Fibroblast of the aortic adventitia (primary cell): ENCODE data around the gene ZNF419. TPM values are rescaled to one million over a fixed set of nuclear protein-coding genes. Genes with fewer than 3 reads are reported as not detected.
"Not testable (repeated sequence)": the region's sequence is repeated elsewhere in the genome, so short reads cannot be mapped to it uniquely, and the experiment has no call there.

ENCODE experiments used
- DNase-seq: peaks from one replicate; pipeline ENCODE4 v3.0.0-alpha.2; 2010; ENCODE audit warnings: low read depth
- H3K4me3 ChIP-seq: 2 replicates; pipeline ENCODE4 v1.5.1; 2011; ENCODE audit warnings: low read depth, mild to moderate bottlenecking, control low read depth, low read length, moderate library complexity
- CTCF ChIP-seq: IDR thresholded peaks from 2 replicates; pipeline ENCODE4 v1.5.1; 2011; ENCODE audit warnings: mild to moderate bottlenecking, low read length, control low read depth, inconsistent platforms; ENCODE audit not compliant: insufficient read depth
- total RNA-seq: library from RNA; depleted of rRNA; stranded (reverse); fragments of >200 nt; gene quantifications from 2 replicates; pipeline ENCODE4 v1.2.3, GENCODE V29; 2012; ENCODE audit warnings: low replicate concordance

ZNF419 gene
- total RNA-seq, 1 donor: 10.3 TPM

- no peak overlapping the region for H3K4me3 ChIP-seq
- DNase-seq: peak; percentile 30
- peak; percentile 31 for TF ChIP-seq CTCF
Observed at GRCh38 chr19:57465680-57466381, 21.7 kb upstream of the ZNF419 start.

- no peak for TF ChIP-seq CTCF
- H3K4me3 ChIP-seq: no peak overlapping the region
- no peak for DNase-seq
Observed at GRCh38 chr19:57466489-57466888, 21.1 kb upstream of the ZNF419 start.

- no peak for TF ChIP-seq CTCF
- H3K4me3 ChIP-seq: no peak overlapping the region
- DNase-seq: peak; percentile 8
Observed at GRCh38 chr19:57473646-57474045, 13.9 kb upstream of the ZNF419 start.

- peak; percentile 94 for DNase-seq
- TF ChIP-seq CTCF: peak; percentile 81
- peak within 1 kb of the TSS; percentile 92 for H3K4me3 ChIP-seq
Observed at GRCh38 chr19:57477191-57478008, 10.2 kb upstream of the ZNF419 start, which contains the start of gene ZNF772. Gene ZNF772 (minus strand): TSS chr19:57477566. CDS start chr19:57477309, 257 bp downstream.

- DNase-seq: peak; percentile 58
Observed at GRCh38 chr19:57488299-57488644, 722 bp downstream of the ZNF419 start.

GRCh38 chr19:57499332-57499679, 11.8 kb downstream of the ZNF419 start:
- not testable (repeated sequence) for DNase-seq, H3K4me3 ChIP-seq

More at GRCh38 chr19:57488299-57488644, 722 bp downstream of the ZNF419 start:
- H3K4me3 ChIP-seq: peak overlapping the region; percentile 68

GRCh38 chr19:57499680-57500395, 12.3 kb downstream of the ZNF419 start, which contains the start of gene ZNF773:
Gene ZNF773 (plus strand): TSS chr19:57499938. CDS start chr19:57500081, 143 bp downstream.
- peak; percentile 95 for DNase-seq
- H3K4me3 ChIP-seq: peak within 1 kb of the TSS; percentile 77

- H3K4me3 ChIP-seq: peak overlapping the region; percentile 70
- peak; percentile 56 for DNase-seq
Observed at GRCh38 chr19:57500400-57500799, 12.8 kb downstream of the ZNF419 start.
